Left renal cortex interstitium (tissue), 4 donors: ENCODE measurements around the gene GSTM2. TPM values are rescaled to one million over a fixed set of nuclear protein-coding genes. Genes with fewer than 3 reads are reported as not detected.

ENCODE experiments used
- DNase-seq, 4 donors: peaks; one replicate each; pipeline ENCODE4 v3.0.0-alpha.2; 2013; ENCODE audit warnings: low read depth in 4 of 4, low spot score in 2 of 4, missing footprints in 1 of 4
- polyA plus RNA-seq, 4 donors: library from polyadenylated mRNA; unstranded; fragments of 120-200 nt; gene quantifications; one replicate each; pipeline ENCODE4 v1.2.1, GENCODE V29; 2013; ENCODE audit not compliant: insufficient read length in 4 of 4

Gene GSTM2
- polyA plus RNA-seq, 4 donors = 143 to 275 (median 238) TPM

DNA sequence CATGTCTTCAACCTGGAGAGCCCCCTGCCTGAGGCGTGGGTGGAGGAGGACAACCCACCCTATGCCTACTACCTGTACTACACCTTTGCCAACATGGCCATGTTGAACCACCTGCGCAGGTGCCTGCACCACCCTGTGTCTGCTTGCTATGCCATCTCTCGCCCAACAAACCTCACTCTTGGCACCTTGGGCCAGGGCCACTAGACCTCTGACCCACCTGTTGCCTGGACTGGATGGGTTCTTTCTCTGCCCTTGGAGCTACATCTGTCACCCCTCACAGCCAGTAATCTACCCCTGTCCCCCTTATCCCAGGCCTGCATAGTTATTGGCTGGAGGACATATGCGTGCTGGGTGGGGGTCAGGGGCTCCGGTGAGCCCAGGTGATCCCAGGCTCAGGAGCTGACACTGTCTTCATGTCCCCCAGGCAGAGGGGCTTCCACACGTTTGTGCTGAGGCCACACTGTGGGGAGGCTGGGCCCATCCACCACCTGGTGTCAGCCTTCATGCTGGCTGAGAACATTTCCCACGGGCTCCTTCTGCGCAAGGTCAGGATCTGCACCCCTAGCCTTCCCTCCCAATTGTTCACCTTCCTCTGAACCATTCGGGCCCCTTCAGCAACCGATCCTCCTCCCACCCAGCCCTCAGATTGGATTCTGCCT is 38.4 kb upstream of the GSTM2 start:
- DNase-seq = no peak

GRCh38 chr1:109630081-109630897 is 37.6 kb upstream of the GSTM2 start:
- no peak for DNase-seq

GRCh38 chr1:109630898-109631512 is 36.9 kb upstream of the GSTM2 start:
- DNase-seq = no peak

- DNase-seq = no peak
Measured at GRCh38 chr1:109631513-109632505, 36.0 kb upstream of the GSTM2 start.

GRCh38 chr1:109632671-109633346 is 35.0 kb upstream of the GSTM2 start:
- no peak for DNase-seq

DNA sequence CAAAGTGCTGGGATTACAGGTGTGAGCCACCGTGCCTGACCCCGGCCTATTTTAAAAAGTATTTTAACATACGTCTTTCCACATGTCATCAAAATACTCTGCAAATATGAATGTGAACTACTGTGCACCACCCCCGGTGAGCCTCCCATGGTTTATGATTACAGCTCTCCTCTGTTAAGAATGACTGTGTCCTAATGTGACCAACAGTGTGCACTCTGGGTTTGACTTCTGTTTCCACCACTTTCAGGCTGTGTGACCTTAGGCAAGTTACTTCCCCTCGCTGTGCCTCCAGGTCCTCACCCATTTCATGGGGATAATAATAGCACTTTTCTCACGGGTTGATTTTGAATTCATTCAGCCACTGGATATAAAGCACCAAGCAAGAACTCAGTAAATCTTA is 33.6 kb upstream of the GSTM2 start:
- DNase-seq = no peak

- no peak for DNase-seq
Measured at GRCh38 chr1:109634771-109635750, 32.8 kb upstream of the GSTM2 start.

DNA sequence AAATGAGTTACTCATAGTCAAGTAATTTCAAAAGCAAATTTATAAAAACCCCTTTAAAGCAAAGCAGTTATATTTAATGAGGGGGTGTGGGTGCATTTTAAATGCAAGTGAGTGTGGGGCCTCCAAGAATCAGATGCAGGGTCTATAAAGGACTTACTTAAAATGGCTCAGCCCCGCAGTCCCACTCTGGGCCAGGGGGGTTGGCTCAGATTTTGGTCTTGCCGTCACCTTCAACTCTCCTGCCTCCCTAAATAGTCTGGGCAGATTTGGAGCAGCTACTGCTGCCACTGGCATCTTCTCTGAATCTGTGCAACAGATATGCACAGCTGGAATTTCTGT is 32.0 kb upstream of the GSTM2 start:
- no peak for DNase-seq

DNA sequence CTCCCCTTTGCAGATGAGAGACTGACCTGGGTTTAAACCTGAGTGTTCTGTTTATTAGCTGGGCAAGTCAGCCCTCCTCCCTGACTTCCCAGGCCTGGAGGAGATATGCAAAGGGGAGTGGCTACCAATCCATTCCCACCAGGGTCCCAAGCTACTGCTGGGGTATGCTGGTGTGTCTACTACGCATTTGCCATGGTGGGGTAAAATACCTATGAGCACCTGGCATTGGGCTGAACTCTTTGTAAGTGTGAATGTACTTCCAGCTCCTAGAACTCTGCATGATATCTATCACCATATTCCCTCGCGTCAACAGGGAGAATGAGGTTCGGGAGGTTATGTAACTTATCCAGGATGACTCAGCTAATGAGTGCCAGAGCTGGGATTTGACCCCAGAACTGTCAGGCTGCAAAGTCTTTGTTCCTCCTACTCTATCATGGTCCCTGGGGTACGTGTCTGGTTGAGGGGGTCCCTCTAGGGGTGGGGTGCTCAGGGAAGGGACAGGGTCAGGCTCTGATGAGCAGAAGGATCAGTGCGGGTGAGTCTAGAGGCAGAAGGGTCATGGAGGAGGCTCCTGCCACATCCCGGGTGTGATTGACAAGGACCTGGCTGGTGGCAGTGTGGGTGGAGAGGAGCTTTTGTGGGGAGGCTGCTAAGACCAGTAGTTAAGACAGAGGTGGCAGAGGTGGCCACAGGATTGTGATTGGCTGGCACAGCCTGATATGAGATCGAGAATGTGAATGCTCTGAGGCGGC is 31.5 kb upstream of the GSTM2 start:
- DNase-seq = no peak

DNA sequence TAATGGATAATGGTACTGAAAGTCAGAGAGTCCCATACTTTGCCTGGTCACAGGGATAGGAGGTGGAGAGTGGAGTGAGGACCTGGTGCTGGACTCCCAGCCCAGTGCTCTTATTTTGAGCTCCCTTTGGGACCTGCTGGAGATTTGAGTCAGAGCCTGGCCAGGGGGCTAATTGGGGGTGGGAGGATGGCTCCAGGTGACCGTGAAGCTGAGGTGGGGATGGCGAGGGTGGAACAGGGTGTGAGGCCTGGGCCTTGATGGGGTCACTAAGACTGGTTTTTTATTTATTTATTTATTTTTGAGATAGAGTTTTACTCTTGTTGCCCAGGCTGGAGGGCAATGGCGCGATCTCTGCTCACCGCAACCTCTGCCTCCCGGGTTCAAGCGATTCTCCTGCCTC is 30.4 kb upstream of the GSTM2 start:
- no peak for DNase-seq

- DNase-seq = no peak
Measured at GRCh38 chr1:109639063-109639840, 28.6 kb upstream of the GSTM2 start.

- DNase-seq = no peak
Measured at GRCh38 chr1:109639841-109640184, 28.0 kb upstream of the GSTM2 start.

- no peak for DNase-seq
Measured at GRCh38 chr1:109640285-109640865, 27.5 kb upstream of the GSTM2 start.

GRCh38 chr1:109641078-109641740 is 26.6 kb upstream of the GSTM2 start:
- DNase-seq = no peak

DNA sequence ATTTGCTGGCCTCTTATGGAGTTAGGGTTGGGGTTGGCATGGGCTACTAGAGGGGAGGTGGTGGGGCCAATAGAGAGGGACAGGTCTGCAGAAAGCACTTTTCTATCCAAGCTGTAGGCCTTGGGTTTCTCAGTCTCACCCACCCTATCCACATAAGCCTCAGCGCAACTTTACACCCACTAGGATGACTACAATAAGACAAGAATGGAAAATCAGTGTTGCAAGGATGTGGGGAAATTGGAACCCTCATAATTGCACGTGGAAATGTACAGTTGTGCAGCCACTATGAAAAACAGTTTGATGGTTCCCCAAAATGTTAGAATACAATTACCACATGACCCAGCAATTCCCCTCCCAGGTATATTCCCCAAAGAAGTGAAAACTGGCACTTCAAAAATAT is 26.0 kb upstream of the GSTM2 start:
- no peak for DNase-seq

GRCh38 chr1:109642626-109643025 is 25.2 kb upstream of the GSTM2 start:
- DNase-seq = no peak
